Measurements from ENCODE around the gene MEI4. TPM values are rescaled to one million over a fixed set of nuclear protein-coding genes. Genes with fewer than 3 reads are reported as not detected.
"Not testable (repeated sequence)": the region's sequence is repeated elsewhere in the genome, so short reads cannot be mapped to it uniquely, and the experiment has no call there.

Gene MEI4
- total RNA-seq, 1 donor from 2014 or later, result 1.5 TPM

DNA sequence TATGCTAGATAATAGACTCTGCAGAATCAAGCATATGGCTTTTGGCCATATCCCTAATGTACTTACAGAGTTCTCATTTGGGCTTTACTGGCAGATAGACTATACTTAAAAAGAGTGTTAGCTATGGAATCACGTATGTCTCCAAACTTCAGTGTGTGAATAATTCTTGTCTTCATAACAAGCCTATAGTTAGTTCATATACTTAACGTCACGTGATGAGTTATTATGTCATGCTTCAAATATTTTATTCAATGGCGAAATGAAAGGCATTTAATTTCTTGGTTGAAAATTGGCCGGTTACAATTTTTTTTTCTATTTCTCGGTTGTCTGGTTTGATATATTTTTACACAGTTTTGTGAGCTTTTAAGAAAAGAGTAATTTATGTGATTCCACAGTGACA lies 62.7 kb downstream of the MEI4 start:
- Mint-ChIP-seq H3K4me1 (no peaks in the 10 kb centered on the region), H3K9me3 (peaks cover 4% of the 10 kb centered on the region), H3K27ac (no peak overlapping the region), H3K36me3 (no peaks in the 10 kb centered on the region), H3K27me3 (ENCODE audit: low read depth) (no peaks in the 10 kb centered on the region), H3K4me3 (no peak overlapping the region)
- DNase-seq (ENCODE audit: low spot score in 2 of 2, unreplicated experiment in 2 of 2), result no peak
- TF ChIP-seq, protein P1, sequence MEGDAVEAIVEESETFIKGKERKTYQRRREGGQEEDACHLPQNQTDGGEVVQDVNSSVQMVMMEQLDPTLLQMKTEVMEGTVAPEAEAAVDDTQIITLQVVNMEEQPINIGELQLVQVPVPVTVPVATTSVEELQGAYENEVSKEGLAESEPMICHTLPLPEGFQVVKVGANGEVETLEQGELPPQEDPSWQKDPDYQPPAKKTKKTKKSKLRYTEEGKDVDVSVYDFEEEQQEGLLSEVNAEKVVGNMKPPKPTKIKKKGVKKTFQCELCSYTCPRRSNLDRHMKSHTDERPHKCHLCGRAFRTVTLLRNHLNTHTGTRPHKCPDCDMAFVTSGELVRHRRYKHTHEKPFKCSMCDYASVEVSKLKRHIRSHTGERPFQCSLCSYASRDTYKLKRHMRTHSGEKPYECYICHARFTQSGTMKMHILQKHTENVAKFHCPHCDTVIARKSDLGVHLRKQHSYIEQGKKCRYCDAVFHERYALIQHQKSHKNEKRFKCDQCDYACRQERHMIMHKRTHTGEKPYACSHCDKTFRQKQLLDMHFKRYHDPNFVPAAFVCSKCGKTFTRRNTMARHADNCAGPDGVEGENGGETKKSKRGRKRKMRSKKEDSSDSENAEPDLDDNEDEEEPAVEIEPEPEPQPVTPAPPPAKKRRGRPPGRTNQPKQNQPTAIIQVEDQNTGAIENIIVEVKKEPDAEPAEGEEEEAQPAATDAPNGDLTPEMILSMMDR (IDR thresholded peaks at IDR 0.05; ENCODE audit: unreplicated experiment), result no peak

DNA sequence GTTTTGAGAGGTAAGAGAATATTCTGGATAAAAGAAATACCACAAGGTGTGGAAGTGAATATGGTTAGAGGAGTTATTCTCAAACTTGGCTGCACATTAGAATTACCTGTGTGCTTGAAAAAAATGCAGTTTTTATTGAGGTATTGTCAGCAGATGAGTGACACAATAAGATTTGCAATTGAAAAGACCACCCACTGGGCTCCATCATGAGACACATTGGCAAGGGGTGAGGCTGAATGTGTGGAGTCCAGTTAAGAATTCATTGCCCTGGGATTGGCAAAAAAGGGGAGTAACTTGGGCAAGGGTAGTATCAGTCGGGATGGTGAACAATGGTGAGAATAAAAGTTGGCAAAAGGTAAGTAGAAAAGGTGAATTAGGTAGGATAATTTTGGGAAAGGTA lies 63.5 kb downstream of the MEI4 start:
- Mint-ChIP-seq H3K27me3 (ENCODE audit: low read depth) (no peaks in the 10 kb centered on the region), H3K4me3 (no peak overlapping the region), H3K27ac (no peak overlapping the region), H3K4me1 (no peaks in the 10 kb centered on the region), H3K36me3 (no peaks in the 10 kb centered on the region), H3K9me3 (peaks cover 4% of the 10 kb centered on the region)
- TF ChIP-seq, protein P1 (IDR thresholded peaks at IDR 0.05; ENCODE audit: unreplicated experiment), result no peak
- DNase-seq (ENCODE audit: low spot score in 2 of 2, unreplicated experiment in 2 of 2), result no peak

DNA sequence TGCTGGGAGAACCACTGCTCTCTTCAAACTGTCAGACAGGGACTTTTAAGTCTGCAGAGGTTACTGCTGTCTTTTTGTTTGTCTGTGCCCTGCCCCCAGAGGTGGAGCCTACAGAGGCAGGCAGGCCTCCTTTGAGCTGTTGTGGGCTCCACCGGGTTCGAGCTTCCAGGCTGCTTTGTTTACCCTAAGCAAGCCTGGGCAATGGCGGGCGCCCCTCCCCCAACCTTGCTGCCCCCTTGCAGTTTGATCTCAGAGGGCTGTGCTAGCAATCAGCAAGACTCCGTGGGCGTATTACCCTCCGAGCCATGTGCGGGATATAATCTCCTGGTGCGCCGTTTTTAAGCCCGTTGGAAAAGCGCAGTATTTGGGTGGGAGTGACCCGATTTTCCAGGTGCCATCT lies 83.2 kb downstream of the MEI4 start:
- DNase-seq (ENCODE audit: low spot score in 2 of 2, unreplicated experiment in 2 of 2); H3K4me1 Mint-ChIP-seq; H3K36me3 Mint-ChIP-seq; H3K4me3 Mint-ChIP-seq; H3K27me3 Mint-ChIP-seq (ENCODE audit: low read depth); H3K27ac Mint-ChIP-seq: not testable (repeated sequence)
- H3K9me3 Mint-ChIP-seq, result peaks cover 31% of the 10 kb centered on the region

DNA sequence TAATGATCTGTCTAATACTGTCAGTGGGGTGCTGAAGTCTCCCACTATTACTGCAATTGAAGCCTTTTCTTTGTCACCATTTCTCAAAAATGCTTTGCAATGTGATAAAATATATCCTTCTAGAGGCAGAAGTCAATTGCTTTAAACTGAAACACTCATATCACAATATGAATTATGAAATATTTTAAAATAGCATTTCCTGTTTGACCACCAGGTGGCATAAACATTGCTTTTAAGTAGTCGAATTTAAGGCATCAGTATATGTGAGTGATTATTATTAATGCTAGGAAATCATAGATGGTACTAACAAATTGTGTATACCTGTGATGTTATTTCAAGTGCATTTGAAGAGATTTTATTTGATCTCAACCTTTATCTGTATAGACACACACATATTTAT lies 87.5 kb downstream of the MEI4 start:
- TF ChIP-seq, protein P1 (IDR thresholded peaks at IDR 0.05; ENCODE audit: unreplicated experiment), result peak; percentile 85
- no peaks in the 10 kb centered on the region for H3K36me3 Mint-ChIP-seq
- no peak overlapping the region for H3K4me3 Mint-ChIP-seq
- H3K9me3 Mint-ChIP-seq, result peaks cover 23% of the 10 kb centered on the region
- no peak overlapping the region for H3K27ac Mint-ChIP-seq
- DNase-seq (ENCODE audit: low spot score in 2 of 2, unreplicated experiment in 2 of 2), result no peak
- H3K27me3 Mint-ChIP-seq (ENCODE audit: low read depth), result no peaks in the 10 kb centered on the region
- no peaks in the 10 kb centered on the region for H3K4me1 Mint-ChIP-seq

DNA sequence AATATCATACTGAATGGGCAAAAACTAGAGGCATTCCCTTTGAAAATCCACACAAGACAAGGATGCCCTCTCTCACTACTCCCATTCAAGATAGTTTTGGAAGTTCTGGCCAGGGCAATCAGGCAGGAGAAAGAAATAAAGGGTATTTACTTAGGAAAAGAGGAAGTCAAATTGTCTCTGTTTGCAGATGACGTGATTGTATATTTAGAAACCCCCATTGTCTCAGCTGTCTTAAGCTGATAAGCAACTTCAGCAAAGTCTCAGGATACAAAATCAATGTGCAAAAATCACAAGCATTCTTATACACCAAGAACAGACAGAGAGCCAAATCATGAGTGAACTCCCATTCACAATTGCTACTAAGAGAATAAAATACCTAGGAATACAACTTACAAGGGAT lies 99.3 kb downstream of the MEI4 start:
- not testable (repeated sequence) for DNase-seq (ENCODE audit: low spot score in 2 of 2, unreplicated experiment in 2 of 2); H3K4me3 Mint-ChIP-seq

DNA sequence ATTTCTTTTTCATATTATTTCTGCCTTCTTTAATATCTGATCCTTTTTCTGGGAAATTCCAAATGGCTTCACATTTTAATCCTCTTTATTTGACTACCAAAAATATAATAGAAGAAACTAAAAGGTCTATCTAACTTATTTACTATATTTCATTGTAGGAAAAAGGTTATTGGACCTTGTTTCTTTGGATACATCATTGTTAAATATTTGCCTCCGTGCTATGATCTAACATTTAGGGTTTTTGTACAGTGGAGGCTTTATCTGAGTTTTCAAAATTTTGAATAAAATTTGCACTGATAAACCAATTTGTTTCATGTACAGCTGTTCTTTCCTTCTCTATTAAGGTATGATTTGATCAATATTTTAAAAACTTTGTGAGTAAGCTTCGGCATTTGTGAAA lies 109.5 kb downstream of the MEI4 start:
- no peak overlapping the region for H3K27ac Mint-ChIP-seq
- no peak for DNase-seq (ENCODE audit: low spot score in 2 of 2, unreplicated experiment in 2 of 2)
- no peak overlapping the region for H3K4me3 Mint-ChIP-seq
- H3K27me3 Mint-ChIP-seq (ENCODE audit: low read depth), result no peaks in the 10 kb centered on the region
- H3K4me1 Mint-ChIP-seq, result no peaks in the 10 kb centered on the region
- no peaks in the 10 kb centered on the region for H3K36me3 Mint-ChIP-seq
- no peaks in the 10 kb centered on the region for H3K9me3 Mint-ChIP-seq
- TF ChIP-seq, protein P1 (IDR thresholded peaks at IDR 0.05; ENCODE audit: unreplicated experiment), result no peak

More for the DNA sequence above, 99.3 kb downstream of the MEI4 start:
- not testable (repeated sequence) for H3K4me1 Mint-ChIP-seq; H3K27ac Mint-ChIP-seq; H3K27me3 Mint-ChIP-seq (ENCODE audit: low read depth); H3K36me3 Mint-ChIP-seq
- peaks cover 33% of the 10 kb centered on the region for H3K9me3 Mint-ChIP-seq

DNA sequence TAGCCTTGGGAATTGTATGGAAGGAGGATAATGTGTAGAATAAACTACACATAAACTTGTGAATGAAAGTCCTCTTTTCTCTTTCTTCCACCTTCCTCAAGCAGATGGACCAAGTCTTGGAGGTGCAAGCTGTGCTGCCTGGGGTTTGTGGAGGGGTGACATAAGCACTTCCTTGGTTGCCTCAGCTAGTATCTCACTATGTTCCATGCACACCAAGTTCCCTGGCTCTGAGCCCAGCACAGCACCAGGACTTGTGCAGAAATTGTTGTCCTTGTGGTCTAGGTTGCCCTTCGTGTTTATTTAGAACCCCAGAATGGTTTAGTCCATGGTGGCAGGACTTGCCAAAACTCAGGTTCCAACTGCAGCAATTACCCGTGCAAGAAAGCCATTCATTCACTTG lies 110.3 kb downstream of the MEI4 start:
- Mint-ChIP-seq H3K9me3 (no peaks in the 10 kb centered on the region), H3K27ac (no peak overlapping the region), H3K4me1 (no peaks in the 10 kb centered on the region), H3K4me3 (no peak overlapping the region), H3K36me3 (no peaks in the 10 kb centered on the region), H3K27me3 (ENCODE audit: low read depth) (no peaks in the 10 kb centered on the region)
- TF ChIP-seq, protein P1 (IDR thresholded peaks at IDR 0.05; ENCODE audit: unreplicated experiment), result no peak
- no peak for DNase-seq (ENCODE audit: low spot score in 2 of 2, unreplicated experiment in 2 of 2)
